ENCODE measurements around the gene ZDHHC6.
"Not testable (repeated sequence)": the region's sequence is repeated elsewhere in the genome, so short reads cannot be mapped to it uniquely, and the experiment has no call there.

DNA sequence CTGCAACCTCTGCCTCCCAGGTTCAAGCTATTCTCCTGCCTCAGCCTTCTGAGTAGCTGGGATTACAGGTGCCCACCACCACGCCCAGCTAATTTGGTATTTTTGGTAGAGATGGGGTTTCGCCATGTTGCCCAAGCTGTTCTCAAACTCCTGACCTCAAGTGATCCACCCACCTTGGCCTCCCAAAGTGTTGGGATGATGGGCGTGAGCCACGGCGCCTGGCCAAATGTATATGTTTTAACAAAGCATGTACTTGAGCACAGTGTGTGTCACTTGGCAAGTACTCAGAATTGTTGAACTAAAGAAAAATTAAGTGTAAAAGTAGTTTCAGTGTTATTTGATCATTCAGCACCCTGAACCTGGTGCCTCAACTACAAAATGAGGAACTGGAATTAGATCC is 17.4 kb upstream of the ZDHHC6 start:
- TF ChIP-seq, protein P1, sequence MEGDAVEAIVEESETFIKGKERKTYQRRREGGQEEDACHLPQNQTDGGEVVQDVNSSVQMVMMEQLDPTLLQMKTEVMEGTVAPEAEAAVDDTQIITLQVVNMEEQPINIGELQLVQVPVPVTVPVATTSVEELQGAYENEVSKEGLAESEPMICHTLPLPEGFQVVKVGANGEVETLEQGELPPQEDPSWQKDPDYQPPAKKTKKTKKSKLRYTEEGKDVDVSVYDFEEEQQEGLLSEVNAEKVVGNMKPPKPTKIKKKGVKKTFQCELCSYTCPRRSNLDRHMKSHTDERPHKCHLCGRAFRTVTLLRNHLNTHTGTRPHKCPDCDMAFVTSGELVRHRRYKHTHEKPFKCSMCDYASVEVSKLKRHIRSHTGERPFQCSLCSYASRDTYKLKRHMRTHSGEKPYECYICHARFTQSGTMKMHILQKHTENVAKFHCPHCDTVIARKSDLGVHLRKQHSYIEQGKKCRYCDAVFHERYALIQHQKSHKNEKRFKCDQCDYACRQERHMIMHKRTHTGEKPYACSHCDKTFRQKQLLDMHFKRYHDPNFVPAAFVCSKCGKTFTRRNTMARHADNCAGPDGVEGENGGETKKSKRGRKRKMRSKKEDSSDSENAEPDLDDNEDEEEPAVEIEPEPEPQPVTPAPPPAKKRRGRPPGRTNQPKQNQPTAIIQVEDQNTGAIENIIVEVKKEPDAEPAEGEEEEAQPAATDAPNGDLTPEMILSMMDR (IDR thresholded peaks at IDR 0.05; ENCODE audit: insufficient read depth, low read depth, low read length) = not testable (repeated sequence)
- TF ChIP-seq EZH2 (IDR thresholded peaks at IDR 0.05; ENCODE audit: insufficient read depth, low read length) = not testable (repeated sequence)
